ENCODE measurements around the gene CNTN4.

The CNTN4 gene

GRCh38 chr3:3066910-3067309 lies 968.2 kb downstream of the CNTN4 start:
- Mint-ChIP-seq H3K4me1 (peaks cover 14% of the 10 kb centered on the region), H3K27ac (no peak overlapping the region), H3K9me3 (no peaks in the 10 kb centered on the region), H3K4me3 (no peak overlapping the region), H3K27me3 (ENCODE audit: low read depth, poor library complexity) (peaks cover 6% of the 10 kb centered on the region), H3K36me3 (ENCODE audit: low read depth) (no peaks in the 10 kb centered on the region)
- DNase-seq = no peak
- TF ChIP-seq CTCF (IDR thresholded peaks at IDR 0.05) = no peak

GRCh38 chr3:3068358-3068881 lies 969.8 kb downstream of the CNTN4 start:
- H3K9me3 Mint-ChIP-seq = no peaks in the 10 kb centered on the region
- TF ChIP-seq CTCF (IDR thresholded peaks at IDR 0.05) = no peak
- DNase-seq = no peak
- H3K36me3 Mint-ChIP-seq (ENCODE audit: low read depth) = no peaks in the 10 kb centered on the region
- peaks cover 14% of the 10 kb centered on the region for H3K4me1 Mint-ChIP-seq
- H3K27me3 Mint-ChIP-seq (ENCODE audit: low read depth, poor library complexity) = peaks cover 6% of the 10 kb centered on the region
- no peak overlapping the region for H3K4me3 Mint-ChIP-seq
- H3K27ac Mint-ChIP-seq = no peak overlapping the region

GRCh38 chr3:3069723-3070122 lies 971.1 kb downstream of the CNTN4 start:
- H3K9me3 Mint-ChIP-seq = no peaks in the 10 kb centered on the region
- no peaks in the 10 kb centered on the region for H3K36me3 Mint-ChIP-seq (ENCODE audit: low read depth)
- no peak for DNase-seq
- H3K27ac Mint-ChIP-seq = no peak overlapping the region
- no peak for TF ChIP-seq CTCF (IDR thresholded peaks at IDR 0.05)
- peaks cover 3% of the 10 kb centered on the region for H3K27me3 Mint-ChIP-seq (ENCODE audit: low read depth, poor library complexity)
- H3K4me1 Mint-ChIP-seq = peaks cover 6% of the 10 kb centered on the region
- H3K4me3 Mint-ChIP-seq = no peak overlapping the region

- no peak for TF ChIP-seq CTCF (IDR thresholded peaks at IDR 0.05)
- Mint-ChIP-seq H3K4me1 (no peaks in the 10 kb centered on the region), H3K9me3 (no peaks in the 10 kb centered on the region), H3K36me3 (ENCODE audit: low read depth) (no peaks in the 10 kb centered on the region), H3K4me3 (no peak overlapping the region), H3K27me3 (ENCODE audit: low read depth, poor library complexity) (no peaks in the 10 kb centered on the region), H3K27ac (no peak overlapping the region)
- DNase-seq = no peak
Observed at GRCh38 chr3:3071136-3071535, 972.5 kb downstream of the CNTN4 start.

- H3K4me1 Mint-ChIP-seq = no peaks in the 10 kb centered on the region
- H3K27ac Mint-ChIP-seq = no peak overlapping the region
- no peaks in the 10 kb centered on the region for H3K27me3 Mint-ChIP-seq (ENCODE audit: low read depth, poor library complexity)
- DNase-seq = no peak
- no peaks in the 10 kb centered on the region for H3K9me3 Mint-ChIP-seq
- no peak for TF ChIP-seq CTCF (IDR thresholded peaks at IDR 0.05)
- H3K4me3 Mint-ChIP-seq = no peak overlapping the region
- no peaks in the 10 kb centered on the region for H3K36me3 Mint-ChIP-seq (ENCODE audit: low read depth)
Observed at GRCh38 chr3:3074551-3075257, 976.0 kb downstream of the CNTN4 start.

GRCh38 chr3:3080309-3080708 lies 981.6 kb downstream of the CNTN4 start:
- Mint-ChIP-seq H3K9me3 (no peaks in the 10 kb centered on the region), H3K4me1 (peaks cover 6% of the 10 kb centered on the region), H3K4me3 (no peak overlapping the region), H3K27ac (no peak overlapping the region), H3K27me3 (ENCODE audit: low read depth, poor library complexity) (no peaks in the 10 kb centered on the region), H3K36me3 (ENCODE audit: low read depth) (no peaks in the 10 kb centered on the region)
- no peak for TF ChIP-seq CTCF (IDR thresholded peaks at IDR 0.05)
- no peak for DNase-seq

Measured in nephron progenitor cell (in vitro differentiated cells).